ENCODE data around the gene PLEKHG7.

GRCh38 chr12:92775416-92775815 lies 72.6 kb downstream of the PLEKHG7 start:
- TF ChIP-seq CREB5 (CRISPR knock-in tag; IDR thresholded peaks at IDR 0.05; ENCODE audit: low read depth) (no peak), ESRRG (CRISPR knock-in tag; IDR thresholded peaks at IDR 0.05) (no peak), PATZ1 (CRISPR knock-in tag; IDR thresholded peaks at IDR 0.05; ENCODE audit: borderline replicate concordance) (no peak), ISL1 (CRISPR knock-in tag; IDR thresholded peaks at IDR 0.05) (no peak)
